IMR-90 (cell line): ENCODE results near the gene TJP1. TPM values are rescaled to one million over a fixed set of nuclear protein-coding genes. Genes with fewer than 3 reads are reported as not detected.

Experiments used
- ATAC-seq: fragments of 200-7000 bp; cut with Tn5 transposase; 2 replicates; pipeline ENCODE4 v1.9.1; 2020; ENCODE audit warnings: low read depth, mild to moderate bottlenecking, moderate library complexity
- BruUV-seq: library from RNA; stranded (reverse); fragments of 400-500 nt; replicated peaks from 2 replicates; lab custom pipeline; 2021; lab: Mats Ljungman, UMichigan
- CTCF ChIA-PET: fragments of 300-600 bp; formaldehyde crosslinking; extraction: SDS; loops from one replicate; lab custom pipeline; 2021; ENCODE audit warnings: antibody characterized with exemption; lab: Yijun Ruan, JAX
- POLR2A ChIA-PET: fragments of 300-600 bp; sonication (Branson Sonifier 250); formaldehyde crosslinking; loops from one replicate; lab custom pipeline; 2022; ENCODE audit warnings: antibody characterized with exemption; ENCODE audit not compliant: unreplicated experiment; lab: Charles Lee
- DNase-seq: peaks from one replicate; pipeline ENCODE4 v3.0.0; 2013
- H2AFZ ChIP-seq: replicated peaks from 2 replicates; pipeline ENCODE3; 2013; ENCODE audit warnings: low read length, mild to moderate bottlenecking; ENCODE audit not compliant: poor library complexity
- H2AK5ac ChIP-seq: 2 replicates; pipeline ENCODE4 v1.6.1; 2013; ENCODE audit warnings: low read depth, low read length, inconsistent platforms
- H2AK9ac ChIP-seq: replicated peaks from 2 replicates; pipeline ENCODE3; 2013; ENCODE audit warnings: mild to moderate bottlenecking, low read depth, low read length, moderate library complexity; ENCODE audit not compliant: poor library complexity
- H2BK120ac ChIP-seq: 2 replicates; pipeline ENCODE4 v1.6.1; 2013; ENCODE audit warnings: low read depth, low read length, inconsistent platforms
- H2BK15ac ChIP-seq: 3 replicates; pipeline ENCODE4 v1.6.1; 2013; ENCODE audit warnings: low read depth, low read length, inconsistent platforms
- H2BK20ac ChIP-seq: 2 replicates; pipeline ENCODE4 v1.6.1; 2013; ENCODE audit warnings: low read depth, mild to moderate bottlenecking, inconsistent platforms, low read length, moderate library complexity
- H2BK5ac ChIP-seq: 2 replicates; pipeline ENCODE4 v1.6.1; 2013; ENCODE audit warnings: mild to moderate bottlenecking, low read depth, low read length, inconsistent platforms; ENCODE audit not compliant: poor library complexity, severe bottlenecking
- H3K14ac ChIP-seq: replicated peaks from 2 replicates; pipeline ENCODE4 v1.6.1; 2013; ENCODE audit warnings: low read depth, low read length, inconsistent platforms
- H3K18ac ChIP-seq: 2 replicates; pipeline ENCODE4 v1.6.1; 2013; ENCODE audit warnings: low read depth, low read length, control low read depth
- H3K23ac ChIP-seq: 2 replicates; pipeline ENCODE4 v1.6.1; 2013; ENCODE audit warnings: low read depth, low read length, inconsistent platforms
- H3K27ac ChIP-seq: 2 replicates; pipeline ENCODE4 v1.5.1; 2013; ENCODE audit warnings: mild to moderate bottlenecking, control low read depth, low read length; ENCODE audit not compliant: insufficient read depth
- H3K27me3 ChIP-seq: 2 replicates; pipeline ENCODE4 v1.6.1; 2013; ENCODE audit warnings: low read length; ENCODE audit not compliant: control insufficient read depth, insufficient read depth
- H3K36me3 ChIP-seq: 2 replicates; pipeline ENCODE4 v1.6.1; 2013; ENCODE audit warnings: low read length, mixed read lengths; ENCODE audit not compliant: control insufficient read depth, insufficient read depth
- H3K4ac ChIP-seq: 2 replicates; pipeline ENCODE4 v1.6.1; 2013; ENCODE audit warnings: low read depth, low read length, inconsistent platforms
- H3K4me1 ChIP-seq: 2 replicates; pipeline ENCODE4 v1.6.1; 2013; ENCODE audit warnings: low read length, mixed read lengths; ENCODE audit not compliant: control insufficient read depth, insufficient read depth
- H3K4me2 ChIP-seq: 2 replicates; pipeline ENCODE4 v1.6.1; 2013; ENCODE audit warnings: low read depth, mild to moderate bottlenecking, control low read depth, low read length, moderate library complexity
- H3K4me3 ChIP-seq: 2 replicates; pipeline ENCODE4 v1.5.1; 2013; ENCODE audit warnings: low read depth, mild to moderate bottlenecking, control low read depth, low read length, moderate library complexity; ENCODE audit not compliant: insufficient read depth
- H3K56ac ChIP-seq: 2 replicates; pipeline ENCODE4 v1.6.1; 2013; ENCODE audit warnings: low read length, inconsistent platforms; ENCODE audit not compliant: insufficient read depth; ENCODE audit errors: extremely low read depth
- H3K79me1 ChIP-seq, 2 experiments: 2 replicates each; pipeline ENCODE4 v1.6.1; 2013; ENCODE audit warnings: low read length in 2 of 2, inconsistent platforms in 1 of 2, low read depth in 1 of 2
- H3K9ac ChIP-seq: 2 replicates; pipeline ENCODE4 v1.6.1; 2013; ENCODE audit warnings: low read depth, low read length, control low read depth
- H3K9me1 ChIP-seq: 2 replicates; pipeline ENCODE4 v1.6.1; 2013; ENCODE audit warnings: low read length, inconsistent platforms; ENCODE audit not compliant: insufficient read depth
- H3K9me3 ChIP-seq: 2 replicates; pipeline ENCODE4 v1.6.1; 2013; ENCODE audit warnings: low read length; ENCODE audit not compliant: control insufficient read depth, insufficient read depth
- H4K20me1 ChIP-seq: 2 replicates; pipeline ENCODE4 v1.6.1; 2013; ENCODE audit warnings: low read length, inconsistent platforms; ENCODE audit not compliant: insufficient read depth
- H4K5ac ChIP-seq: 2 replicates; pipeline ENCODE4 v1.6.1; 2013; ENCODE audit warnings: mild to moderate bottlenecking, low read depth, low read length, control low read depth
- H4K8ac ChIP-seq, 2 experiments: 2 replicates each; pipeline ENCODE4 v1.6.1; 2013; ENCODE audit warnings: low read depth in 2 of 2, low read length in 2 of 2, control low read depth in 1 of 2, inconsistent platforms in 1 of 2
- H4K91ac ChIP-seq: 2 replicates; pipeline ENCODE4 v1.6.1; 2013; ENCODE audit warnings: low read depth, low read length, inconsistent platforms; ENCODE audit not compliant: insufficient read depth
- CEBPB ChIP-seq: IDR thresholded peaks from 2 replicates; pipeline ENCODE4 v1.6.1; 2012; ENCODE audit warnings: low read depth, low read length, improper control_type of control experiment
- NFE2L2 ChIP-seq: fragments of 150-350 bp; IDR thresholded peaks from 2 replicates; pipeline ENCODE4 v1.6.1; 2016; ENCODE audit warnings: low read depth, mild to moderate bottlenecking, low read length
- WGBS, 2 experiments: methylation state at CpG; one replicate each; pipeline versions ENCODE4 v1.1.5 to v1.1.7; 2013; ENCODE audit warnings: missing lambda C conversion rate in 2 of 2; ENCODE audit not compliant: insufficient read length in 1 of 2; ENCODE audit errors: extremely low coverage in 2 of 2; 5-methylcytosine and 5-hydroxymethylcytosine counted together
- dilution Hi-C: fragments of 300-500 bp; cut with HindIII; formaldehyde crosslinking; loops from one replicate; pipeline ENCODE4 v1.14.3; 2018; ENCODE audit warnings: low sequenced_read_pairs; ENCODE audit not compliant: unreplicated experiment
- in situ Hi-C: fragments of 300-500 bp; cut with MboI; formaldehyde crosslinking; loops from 3 replicates; pipeline ENCODE4 v1.14.3; 2019; ENCODE audit warnings: low sequenced_read_pairs, inconsistent platforms, mixed read lengths
- intact Hi-C: fragments of 100-400 bp; cut with micrococcal nuclease; formaldehyde crosslinking; loops from 2 replicates; pipeline ENCODE4 v1.10.0; 2022
- polyA plus RNA-seq, 3 experiments: library from polyadenylated mRNA; depleted of rRNA; stranded (reverse); fragments of >200 nt; gene quantifications; 2 replicates each; pipeline ENCODE4 v1.2.3, GENCODE V29; 2012; ENCODE audit warnings: low replicate concordance in 1 of 3
- total RNA-seq: library from RNA; depleted of rRNA; stranded (reverse); fragments of >200 nt; gene quantifications from 2 replicates; pipeline ENCODE4 v1.2.3, GENCODE V29; 2012

Gene TJP1
- total and polyA plus RNA-seq, 2 of the 4 experiments (the other 2 are of a cell fraction), result 42.2 to 43.4 TPM

- 0 out of 2 replicates have a peak overlapping the region, but pooled peaks have one; percentile 2 for H3K27ac ChIP-seq
- H4K20me1 ChIP-seq, result no peaks in the 10 kb centered on the region
- H3K9ac ChIP-seq, result no peak overlapping the region
- peaks cover 11% of the 10 kb centered on the region for H3K4me1 ChIP-seq
- H3K36me3 ChIP-seq, result no peaks in the 10 kb centered on the region
- dilution Hi-C loops, result no loop called here
- H3K4ac ChIP-seq, result peak overlapping the region; percentile 32; the same call in 1 of the 2 replicates
- H3K79me1 ChIP-seq, result 0 out of 4 replicates have a peak, but pooled peaks cover 0 to 3% of the 10 kb centered on the region in 2 experiments
- no peaks in the 10 kb centered on the region for H3K27me3 ChIP-seq
- peak overlapping the region; percentile 3; the same call in 1 of the 2 replicates for H3K4me2 ChIP-seq
- DNase-seq (no peak), ATAC-seq (peak; percentile 27; the same call in 1 of the 2 replicates)
- peak overlapping the region; percentile 11; the same call in 1 of the 2 replicates for H2AK5ac ChIP-seq
- ChIA-PET CTCF (no interaction called here), POLR2A (no interaction called here)
- H3K9me1 ChIP-seq, result peaks cover 5% of the 10 kb centered on the region; the same call in 1 of the 2 replicates
- H2BK5ac ChIP-seq, result no peak overlapping the region
- H2BK120ac ChIP-seq, result peak overlapping the region; percentile 1; the same call in 1 of the 2 replicates
- H2AK9ac ChIP-seq, result no peak overlapping the region
- H3K23ac ChIP-seq, result peak overlapping the region; percentile 60; the same call in 1 of the 2 replicates
- in situ Hi-C loops, result no loop called here
- no TSS peak for BruUV-seq
- peaks cover 2% of the 10 kb centered on the region; the same call in 1 of the 2 replicates for H3K9me3 ChIP-seq
- no peak overlapping the region for H2BK15ac ChIP-seq
- H3K14ac ChIP-seq, result peak overlapping the region; percentile 39; the same call in 1 of the 2 replicates
- intact Hi-C loops, result no loop called here
- peak overlapping the region; percentile 46; the same call in 1 of the 2 replicates for H4K91ac ChIP-seq
- no peak overlapping the region for H4K8ac ChIP-seq
- H3K4me3 ChIP-seq, result no peak overlapping the region
- peak overlapping the region; percentile 40 for H2AFZ ChIP-seq
- H3K18ac ChIP-seq, result 0 out of 2 replicates have a peak overlapping the region, but pooled peaks have one; percentile 45
- 60% methylated on average over 1 of the region's 8 CpGs; no CpG with 5 or more reads in 1 of the 2 experiments for WGBS, 2 experiments
- no peak overlapping the region; the same call in 1 of the 2 replicates for H2BK20ac ChIP-seq
- no peak overlapping the region for H3K56ac ChIP-seq
- TF ChIP-seq NFE2L2 (no peak), CEBPB (peak; percentile 70)
- H4K5ac ChIP-seq, result no peak overlapping the region
Measured at GRCh38 chr15:29826908-29827820, 4.9 kb upstream of the TJP1 start.
